Ovary (tissue), 9 donors: ENCODE measurements around the gene ZC3H11A. TPM values are rescaled to one million over a fixed set of nuclear protein-coding genes. Genes with fewer than 3 reads are reported as not detected.

Source experiments
- DNase-seq, 5 donors: peaks; one replicate each; pipeline ENCODE4 v3.0.0-alpha.2; 2019 to 2020
- H3K27ac ChIP-seq, 2 donors: fragments of 200-600 bp; one replicate each; pipeline versions ENCODE4 v1.5.1 to v1.8.0; 2019 to 2022
- H3K27me3 ChIP-seq: fragments of 200-600 bp; one replicate; pipeline ENCODE4 v1.8.0; 2022
- H3K36me3 ChIP-seq: fragments of 200-600 bp; sonication (generic); one replicate; pipeline ENCODE4 v1.5.1; 2019
- H3K4me1 ChIP-seq: one replicate; pipeline ENCODE4 v1.8.1; 2013; ENCODE audit warnings: mild to moderate bottlenecking, moderate library complexity; ENCODE audit not compliant: insufficient read depth
- H3K4me3 ChIP-seq: fragments of 200-600 bp; sonication (generic); one replicate; pipeline ENCODE4 v1.5.1; 2017
- H3K9me3 ChIP-seq, 2 donors: fragments of 200-600 bp in 1 of 2; sonication (generic) in 1 of 2; one replicate each; pipeline versions ENCODE4 v1.5.1 to v1.8.1; 2013 to 2019; ENCODE audit warnings: mild to moderate bottlenecking in 1 of 2, moderate library complexity in 1 of 2
- EP300 ChIP-seq: sonication (generic); formaldehyde crosslinking; IDR thresholded peaks from one replicate; pipeline ENCODE4 v1.6.1; 2017; ENCODE audit warnings: antibody characterized with exemption
- POLR2A ChIP-seq: fragments of 450-650 bp; IDR thresholded peaks from one replicate; pipeline ENCODE4 v1.6.1; 2017; ENCODE audit warnings: antibody characterized with exemption, mild to moderate bottlenecking, moderate library complexity
- WGBS, 3 donors: extraction: QIAGEN DNeasy Blood & Tissue Kit in 1 of 3; methylation state at CpG; one replicate each; pipeline versions ENCODE4 v1.1.5 to v1.1.7; 2013 to 2017; 5-methylcytosine and 5-hydroxymethylcytosine counted together
- intact Hi-C, 4 donors: fragments of 100-400 bp; cut with DNase I; formaldehyde crosslinking; loops; one replicate each; pipeline versions ENCODE4 v1.11.0 to v1.15.1; 2022 to 2023
- polyA plus RNA-seq, 2 donors: library from polyadenylated mRNA; stranded (reverse); fragments of 200-250 nt in 1 of 2; fragments of 350-450 nt in 1 of 2; fragmentation: Illumina TruSeq in 1 of 2; extraction: RNeasy Lipid Tissue Mini Kit (QIAGEN cat#74804) in 1 of 2; gene quantifications; one replicate each; pipeline ENCODE4 v1.2.3, GENCODE V29; 2013 to 2014
- total RNA-seq, 7 donors: library from RNA; depleted of rRNA in 2 of 7; stranded (reverse); fragments of >200 nt in 2 of 7; fragmentation: NEBNext Ultra II Directional in 3 of 7; extraction: Animal tissue kit (Norgen Biotek cat#: 25700) in 3 of 7; gene quantifications; one replicate each; pipeline versions ENCODE4 v1.1.0 to v1.2.4, GENCODE V29; 2016 to 2023
- TF ChIP-seq, protein P1 (sequence below), 3 donors: fragments of 450-650 bp in 2 of 3; fragments of 200-600 bp in 1 of 3; IDR thresholded peaks; one replicate each; pipeline versions ENCODE4 v1.5.1 to v1.8.0; 2016 to 2022; ENCODE audit warnings: antibody characterized with exemption in 3 of 3, mild to moderate bottlenecking in 1 of 3
- donor health status: DM: no; HTN: no; CAD: no; lungs with moderate emphysema.
- donor health status: DM: no; HTN: no; CAD: no.
- donor health status: Bipolar disorder and iron deficiency.
- donor health status: DM: yes; HTN: yes; CAD: no.
- donor health status: DM: no; HTN: no; CAD: no.
- donor health status: DM: yes; HTN: yes; CAD: no.

ZC3H11A gene
- total and polyA plus RNA-seq, 9 donors: 52.9 to 100 (median 63.0) TPM

DNA sequence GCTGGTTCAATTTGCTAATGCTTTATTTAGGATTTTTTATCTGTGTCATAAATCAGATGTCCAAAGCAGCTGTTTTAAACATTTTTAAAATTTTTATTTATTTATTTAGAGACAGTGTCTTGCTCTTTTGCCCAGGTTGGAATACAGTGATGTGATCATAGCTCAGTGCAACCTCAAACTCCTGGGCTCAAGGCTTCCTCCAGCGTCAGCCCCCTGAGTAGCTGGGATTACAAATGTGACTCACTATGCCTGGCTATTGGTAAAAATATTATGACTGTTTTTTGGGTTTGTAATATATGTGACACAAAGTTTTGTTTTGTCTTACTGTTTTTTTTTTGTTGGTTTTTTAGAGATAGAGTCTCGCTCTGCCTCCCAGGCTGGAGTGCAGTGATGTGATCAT is 11.8 kb downstream of the ZC3H11A start:
- WGBS, 3 donors: 9 to 18% (median 11%) methylated on average over 2 of the region's 2 CpGs
- no peaks in the 10 kb centered on the region for H3K9me3 ChIP-seq
- no peak for DNase-seq
- H3K4me1 ChIP-seq: peaks cover 11% of the 10 kb centered on the region
- H3K27ac ChIP-seq: no peak overlapping the region
- H3K27me3 ChIP-seq: no peaks in the 10 kb centered on the region
- H3K36me3 ChIP-seq: no peaks in the 10 kb centered on the region
- no peak for TF ChIP-seq EP300
- TF ChIP-seq, protein P1, sequence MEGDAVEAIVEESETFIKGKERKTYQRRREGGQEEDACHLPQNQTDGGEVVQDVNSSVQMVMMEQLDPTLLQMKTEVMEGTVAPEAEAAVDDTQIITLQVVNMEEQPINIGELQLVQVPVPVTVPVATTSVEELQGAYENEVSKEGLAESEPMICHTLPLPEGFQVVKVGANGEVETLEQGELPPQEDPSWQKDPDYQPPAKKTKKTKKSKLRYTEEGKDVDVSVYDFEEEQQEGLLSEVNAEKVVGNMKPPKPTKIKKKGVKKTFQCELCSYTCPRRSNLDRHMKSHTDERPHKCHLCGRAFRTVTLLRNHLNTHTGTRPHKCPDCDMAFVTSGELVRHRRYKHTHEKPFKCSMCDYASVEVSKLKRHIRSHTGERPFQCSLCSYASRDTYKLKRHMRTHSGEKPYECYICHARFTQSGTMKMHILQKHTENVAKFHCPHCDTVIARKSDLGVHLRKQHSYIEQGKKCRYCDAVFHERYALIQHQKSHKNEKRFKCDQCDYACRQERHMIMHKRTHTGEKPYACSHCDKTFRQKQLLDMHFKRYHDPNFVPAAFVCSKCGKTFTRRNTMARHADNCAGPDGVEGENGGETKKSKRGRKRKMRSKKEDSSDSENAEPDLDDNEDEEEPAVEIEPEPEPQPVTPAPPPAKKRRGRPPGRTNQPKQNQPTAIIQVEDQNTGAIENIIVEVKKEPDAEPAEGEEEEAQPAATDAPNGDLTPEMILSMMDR (IDR thresholded peaks at IDR 0.05): no peak
- no peak for TF ChIP-seq POLR2A
- intact Hi-C loops: no loop called here
- H3K4me3 ChIP-seq: no peak overlapping the region

- Histone ChIP-seq H3K9me3 (no peaks in the 10 kb centered on the region), H3K4me1 (peaks cover 3% of the 10 kb centered on the region), H3K27ac (no peak overlapping the region), H3K36me3 (no peaks in the 10 kb centered on the region), H3K27me3 (no peaks in the 10 kb centered on the region), H3K4me3 (no peak overlapping the region)
- intact Hi-C loops: no loop called here
- no peak for TF ChIP-seq EP300
- TF ChIP-seq, protein P1 (IDR thresholded peaks at IDR 0.05): no peak
- no peak for TF ChIP-seq POLR2A
- WGBS, 3 donors: 96 to 98% (median 96%) methylated on average over 2 of the region's 2 CpGs
- no peak for DNase-seq
Observed at GRCh38 chr1:203813581-203814341, 18.3 kb downstream of the ZC3H11A start.

- WGBS, 3 donors: 94 to 96% (median 95%) methylated on average over 6 of the region's 6 CpGs
- Histone ChIP-seq H3K4me1 (peaks cover 2% of the 10 kb centered on the region), H3K4me3 (no peak overlapping the region), H3K9me3 (no peaks in the 10 kb centered on the region), H3K27me3 (no peaks in the 10 kb centered on the region), H3K36me3 (no peaks in the 10 kb centered on the region), H3K27ac (no peak overlapping the region)
- no peak for DNase-seq
- TF ChIP-seq, protein P1 (IDR thresholded peaks at IDR 0.05): no peak
- TF ChIP-seq EP300 (no peak), POLR2A (no peak)
- intact Hi-C loops: no loop called here
Observed at GRCh38 chr1:203818399-203818798, 23.0 kb downstream of the ZC3H11A start.

- Histone ChIP-seq H3K4me1 (peaks cover 2% of the 10 kb centered on the region), H3K27ac (no peak overlapping the region), H3K27me3 (no peaks in the 10 kb centered on the region), H3K4me3 (no peak overlapping the region), H3K36me3 (no peaks in the 10 kb centered on the region), H3K9me3 (no peaks in the 10 kb centered on the region)
- no peak for DNase-seq
- 16 to 44% (median 24%) methylated on average over 1 of the region's 1 CpG for WGBS, 3 donors
- intact Hi-C loops: no loop called here
- TF ChIP-seq POLR2A (no peak), EP300 (no peak)
- TF ChIP-seq, protein P1 (IDR thresholded peaks at IDR 0.05): no peak
Observed at GRCh38 chr1:203823306-203823705, 27.9 kb downstream of the ZC3H11A start.
